Right lobe of liver (tissue), 6 donors: ENCODE measurements around the gene CAST. TPM values are rescaled to one million over a fixed set of nuclear protein-coding genes. Genes with fewer than 3 reads are reported as not detected.
A peak's percentile ranks its signal among the peaks of the same experiment; 100 is the strongest.

Source experiments
- ATAC-seq, 4 donors: fragments of 200-7000 bp; cut with Tn5 transposase; one replicate each; pipeline ENCODE4 v1.9.1; 2020; ENCODE audit warnings: mild to moderate bottlenecking in 4 of 4, moderate library complexity in 4 of 4
- DNase-seq, 3 donors: peaks; one replicate each; pipeline ENCODE4 v3.0.0-alpha.2; 2020
- H3K27ac ChIP-seq, 3 donors: fragments of 200-600 bp; one replicate each; pipeline ENCODE4 v1.8.0; 2022
- H3K27me3 ChIP-seq, 2 donors: fragments of 200-600 bp; one replicate each; pipeline ENCODE4 v1.8.0; 2022
- H3K36me3 ChIP-seq, 4 donors: fragments of 200-600 bp; sonication (generic) in 1 of 4; one replicate each; pipeline versions ENCODE4 v1.5.1 to v1.8.0; 2017 to 2022; ENCODE audit warnings: control low read depth in 1 of 4
- H3K4me1 ChIP-seq, 4 donors: fragments of 200-600 bp; sonication (generic) in 1 of 4; one replicate each; pipeline versions ENCODE4 v1.5.1 to v1.8.0; 2017 to 2022; ENCODE audit warnings: control low read depth in 1 of 4
- H3K4me3 ChIP-seq, 3 donors: fragments of 200-600 bp; one replicate each; pipeline ENCODE4 v1.8.0; 2022
- H3K9me3 ChIP-seq, 4 donors: fragments of 200-600 bp; sonication (generic) in 1 of 4; one replicate each; pipeline versions ENCODE4 v1.5.1 to v1.8.0; 2017 to 2022; ENCODE audit warnings: control low read depth in 1 of 4
- CTCF ChIP-seq, 4 donors: fragments of 200-600 bp in 3 of 4; fragments of 450-650 bp in 1 of 4; IDR thresholded peaks; one replicate each; pipeline versions ENCODE4 v1.5.1 to v1.8.0; 2016 to 2022; ENCODE audit warnings: antibody characterized with exemption in 4 of 4, mild to moderate bottlenecking in 2 of 4
- POLR2A ChIP-seq: fragments of 450-650 bp; IDR thresholded peaks from one replicate; pipeline ENCODE4 v1.6.1; 2017; ENCODE audit warnings: antibody characterized with exemption, mild to moderate bottlenecking
- WGBS: methylation state at CpG from one replicate; pipeline ENCODE4 v1.1.6; 2018; ENCODE audit warnings: low coverage, low lambda C conversion rate; ENCODE audit not compliant: insufficient coverage; ENCODE audit errors: missing lambda C conversion rate; 5-methylcytosine and 5-hydroxymethylcytosine counted together
- intact Hi-C, 2 donors: fragments of 100-400 bp; cut with DNase I; formaldehyde crosslinking; loops; one replicate each; pipeline versions ENCODE4 v1.11.2 to v1.14.1; 2022
- total RNA-seq, 6 experiments: library from RNA; depleted of rRNA in 2 of 6; stranded (reverse); fragments of >200 nt in 2 of 6; fragmentation: NEBNext Ultra II Directional in 3 of 6; extraction: Animal tissue kit (Norgen Biotek cat#: 25700) in 3 of 6; gene quantifications; one replicate each; pipeline versions ENCODE4 v1.1.0 to v1.2.4, GENCODE V29; 2016 to 2023
- donor health status: DM: no; HTN: yes; CAD: no.
- donor health status: DM: no; HTN: no; CAD: no.
- donor health status: DM: no; HTN: no; CAD: no.
- donor health status: DM: no; HTN: yes; CAD: no.
- donor health status: DM: no; HTN: yes; CAD: no.

CAST gene
- total RNA-seq, 6 experiments from 2014 or later: 86.8 to 187 (median 123) TPM

DNA sequence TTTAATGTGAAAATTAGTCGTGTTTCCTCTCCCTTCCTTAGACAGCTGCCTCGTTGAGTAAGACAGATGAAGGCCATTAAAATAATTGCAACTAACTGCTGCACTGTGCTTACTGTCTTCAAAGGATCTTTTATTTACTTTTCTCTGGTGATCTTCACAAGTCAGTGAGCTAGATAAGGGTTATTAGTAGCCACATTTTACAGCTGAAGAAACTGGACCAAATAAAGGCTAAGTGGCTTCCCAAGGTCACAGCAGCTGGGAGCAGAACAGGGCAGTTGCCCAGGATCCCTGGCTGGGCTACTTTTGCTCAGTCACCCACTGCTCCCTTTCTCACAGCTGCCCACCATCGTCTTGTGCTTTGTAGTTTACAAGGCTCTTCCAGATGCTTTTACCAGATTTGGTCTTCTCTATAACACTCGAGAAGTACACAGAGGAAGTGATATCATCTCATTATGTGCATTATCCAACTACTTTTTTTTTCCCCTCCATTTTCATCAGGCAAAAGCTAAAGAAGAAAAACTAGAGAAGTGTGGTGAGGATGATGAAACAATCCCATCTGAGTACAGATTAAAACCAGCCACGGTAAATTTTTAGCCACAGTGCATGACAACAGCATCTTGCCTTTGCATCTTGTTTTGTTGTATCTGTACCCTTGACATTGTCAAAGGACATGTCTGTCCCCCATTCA is 83.8 kb downstream of the CAST start:
- 64% methylated on average over 5 of the region's 5 CpGs for WGBS
- no peak for ATAC-seq
- peaks cover 0 to 95% (median 46%) of the 10 kb centered on the region in 4 donors for H3K36me3 ChIP-seq
- H3K27ac ChIP-seq: no peak overlapping the region
- no peak overlapping the region for H3K4me3 ChIP-seq
- no peaks in the 10 kb centered on the region for H3K27me3 ChIP-seq
- H3K4me1 ChIP-seq: no peaks in the 10 kb centered on the region
- no peaks in the 10 kb centered on the region for H3K9me3 ChIP-seq
- intact Hi-C loops: no loop called here
- TF ChIP-seq POLR2A: no peak
- no peak for TF ChIP-seq CTCF (IDR thresholded peaks at IDR 0.05)
- DNase-seq: no peak

- Histone ChIP-seq H3K4me3 (no peak overlapping the region), H3K27me3 (no peaks in the 10 kb centered on the region), H3K36me3 (peaks cover 0 to 77% (median 33%) of the 10 kb centered on the region in 4 donors), H3K4me1 (no peaks in the 10 kb centered on the region), H3K27ac (no peak overlapping the region), H3K9me3 (no peaks in the 10 kb centered on the region)
- DNase-seq (no peak), ATAC-seq (no peak)
- intact Hi-C loops: no loop called here
- 73% methylated on average over 3 of the region's 3 CpGs for WGBS
- TF ChIP-seq POLR2A: no peak
- no peak for TF ChIP-seq CTCF (IDR thresholded peaks at IDR 0.05)
These were observed 85.5 kb downstream of the CAST start for GRCh38 chr5:96747720-96748119.

- Histone ChIP-seq H3K4me1 (no peaks in the 10 kb centered on the region), H3K36me3 (peaks cover 0 to 73% (median 37%) of the 10 kb centered on the region in 4 donors), H3K27ac (no peak overlapping the region), H3K9me3 (no peaks in the 10 kb centered on the region), H3K27me3 (no peaks in the 10 kb centered on the region), H3K4me3 (no peak overlapping the region)
- ATAC-seq (no peak), DNase-seq (no peak)
- TF ChIP-seq POLR2A (no peak), CTCF (IDR thresholded peaks at IDR 0.05) (no peak)
- intact Hi-C loops: no loop called here
- 86% methylated on average over 6 of the region's 6 CpGs for WGBS
These were observed 88.1 kb downstream of the CAST start for GRCh38 chr5:96750110-96750822.

DNA sequence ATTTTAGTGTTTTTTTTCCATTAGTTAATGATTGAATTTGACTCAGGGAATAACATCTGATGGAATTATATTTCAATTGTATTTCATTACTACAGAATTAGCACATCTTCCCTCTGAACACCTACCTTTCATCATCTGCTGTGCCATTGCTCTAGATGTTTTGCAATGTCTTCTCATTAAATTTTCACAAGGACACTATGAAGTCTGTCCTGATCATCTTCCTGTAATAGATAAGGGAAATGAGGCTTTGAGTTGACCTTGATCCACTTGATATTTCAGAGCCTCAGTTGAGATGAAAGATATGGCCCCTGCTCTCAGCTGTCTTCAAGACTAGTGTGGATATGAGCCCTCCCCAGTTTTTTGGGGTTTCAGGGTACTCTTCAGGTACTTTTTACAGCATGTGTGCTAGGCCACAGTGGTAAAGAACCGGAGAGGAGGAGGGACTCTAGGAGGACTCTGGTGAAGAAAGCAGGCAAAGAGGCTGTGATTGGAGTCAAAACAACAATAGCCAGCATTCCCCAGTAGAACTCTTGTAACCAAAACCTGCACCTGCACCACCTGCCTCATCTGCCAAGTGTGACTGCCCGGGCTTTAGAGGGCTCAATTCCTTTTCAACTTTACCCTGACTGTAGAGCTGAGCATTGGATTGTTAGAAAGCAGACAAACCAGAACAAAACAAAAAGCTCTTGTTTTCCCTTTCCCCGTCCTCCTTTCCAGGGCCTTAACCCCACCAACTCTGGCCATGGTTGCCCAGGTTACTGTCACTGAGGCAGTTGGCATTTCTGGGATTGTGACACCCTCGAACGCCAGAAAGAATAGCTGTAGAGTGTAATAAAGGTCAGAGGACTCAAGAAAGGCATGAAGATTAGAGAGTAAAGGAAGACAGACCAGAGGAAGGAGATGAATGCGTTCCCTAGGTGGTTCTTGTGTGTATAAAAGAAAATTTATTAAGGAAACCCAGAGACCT is 89.3 kb downstream of the CAST start:
- Histone ChIP-seq H3K4me1 (no peaks in the 10 kb centered on the region), H3K36me3 (peaks cover 0 to 76% (median 41%) of the 10 kb centered on the region in 4 donors), H3K9me3 (no peaks in the 10 kb centered on the region), H3K27me3 (no peaks in the 10 kb centered on the region), H3K27ac (no peak overlapping the region), H3K4me3 (no peak overlapping the region)
- DNase-seq (no peak), ATAC-seq (peak; percentile 13 to 38 (median 30))
- TF ChIP-seq POLR2A: no peak
- no peak for TF ChIP-seq CTCF (IDR thresholded peaks at IDR 0.05)
- WGBS: 51% methylated on average over 6 of the region's 6 CpGs
- intact Hi-C loops: no loop called here
